Hematopoietic multipotent progenitor cell treated with erythropoietin and hydrocortisone succinate and interleukin-3 and kit ligand, for 17 days (in vitro differentiated cells): ENCODE data around the gene ZFYVE19.

ENCODE experiments used
- DNase-seq: peaks from one replicate; pipeline ENCODE4 v3.0.0-alpha.2; 2015; ENCODE audit warnings: low spot score

Gene ZFYVE19

DNA sequence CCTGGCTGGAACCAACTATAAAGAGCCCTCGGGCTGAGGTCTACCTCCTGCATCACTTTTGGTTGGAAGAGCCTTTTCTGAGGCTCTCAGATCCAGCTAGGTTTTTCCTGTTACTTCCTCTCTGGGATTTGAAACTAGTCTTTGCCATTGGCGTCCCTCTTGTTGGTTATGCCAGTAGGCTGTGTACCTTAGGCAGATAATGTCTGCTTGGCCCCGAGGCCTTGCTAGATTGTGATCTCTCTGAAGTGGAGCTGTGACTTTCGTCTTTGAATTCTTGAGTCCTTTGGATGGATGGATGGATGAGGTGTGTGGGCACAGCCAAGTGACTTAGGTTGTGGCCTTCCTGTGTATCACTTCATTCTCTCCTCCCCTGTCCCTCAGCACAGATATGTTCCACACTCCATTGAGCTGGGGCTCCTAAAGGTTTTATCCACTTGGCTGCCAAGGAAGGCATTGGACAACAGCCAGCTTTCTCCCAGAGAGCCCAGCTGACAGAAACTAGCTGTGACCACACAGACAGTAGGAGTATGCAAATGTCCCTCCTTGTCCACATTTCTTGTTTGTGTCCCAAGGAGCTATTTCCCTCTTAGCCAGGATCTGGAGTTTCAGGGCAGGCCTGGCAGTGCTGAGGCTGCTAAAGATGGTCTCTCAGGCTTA is 8.3 kb downstream of the ZFYVE19 start:
- no peak for DNase-seq

DNA sequence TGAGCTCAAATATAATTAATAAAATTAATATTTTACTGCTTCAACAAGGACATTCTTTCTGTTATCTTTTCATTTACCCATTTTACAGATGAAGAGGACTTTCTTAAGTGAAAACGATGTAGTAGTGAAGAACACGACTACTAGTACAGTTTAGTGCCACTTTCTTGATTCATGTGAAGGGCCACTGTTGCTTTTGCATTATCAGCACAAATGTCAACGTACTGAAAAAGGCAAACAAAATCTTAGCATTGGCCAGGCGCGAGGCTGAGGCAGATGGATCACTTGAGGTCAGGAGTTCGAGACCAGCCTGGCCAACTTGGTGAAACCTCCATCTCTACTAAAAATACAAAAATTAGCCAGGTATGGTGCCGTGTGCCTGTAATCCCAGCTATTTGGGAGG is 12.2 kb downstream of the ZFYVE19 start:
- DNase-seq, result no peak

DNA sequence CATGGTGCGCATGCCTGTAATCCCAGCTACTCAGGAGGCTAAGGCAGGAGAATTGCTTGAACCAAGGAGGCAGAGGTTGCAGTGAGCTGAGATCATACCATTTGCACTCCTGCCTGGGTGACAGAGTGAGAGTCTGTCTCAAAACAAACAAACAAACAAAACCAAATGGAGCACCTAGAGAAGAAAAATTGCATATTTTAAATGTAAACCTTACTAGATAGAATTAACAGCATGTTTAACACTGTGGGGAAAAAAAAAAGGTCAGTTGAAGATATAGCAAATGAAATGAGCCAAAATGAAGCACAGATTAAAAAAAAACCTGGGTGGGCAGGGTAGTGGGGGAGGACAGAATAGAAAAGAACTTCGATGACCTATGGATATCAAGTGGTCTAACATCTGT is 14.3 kb downstream of the ZFYVE19 start:
- no peak for DNase-seq

DNA sequence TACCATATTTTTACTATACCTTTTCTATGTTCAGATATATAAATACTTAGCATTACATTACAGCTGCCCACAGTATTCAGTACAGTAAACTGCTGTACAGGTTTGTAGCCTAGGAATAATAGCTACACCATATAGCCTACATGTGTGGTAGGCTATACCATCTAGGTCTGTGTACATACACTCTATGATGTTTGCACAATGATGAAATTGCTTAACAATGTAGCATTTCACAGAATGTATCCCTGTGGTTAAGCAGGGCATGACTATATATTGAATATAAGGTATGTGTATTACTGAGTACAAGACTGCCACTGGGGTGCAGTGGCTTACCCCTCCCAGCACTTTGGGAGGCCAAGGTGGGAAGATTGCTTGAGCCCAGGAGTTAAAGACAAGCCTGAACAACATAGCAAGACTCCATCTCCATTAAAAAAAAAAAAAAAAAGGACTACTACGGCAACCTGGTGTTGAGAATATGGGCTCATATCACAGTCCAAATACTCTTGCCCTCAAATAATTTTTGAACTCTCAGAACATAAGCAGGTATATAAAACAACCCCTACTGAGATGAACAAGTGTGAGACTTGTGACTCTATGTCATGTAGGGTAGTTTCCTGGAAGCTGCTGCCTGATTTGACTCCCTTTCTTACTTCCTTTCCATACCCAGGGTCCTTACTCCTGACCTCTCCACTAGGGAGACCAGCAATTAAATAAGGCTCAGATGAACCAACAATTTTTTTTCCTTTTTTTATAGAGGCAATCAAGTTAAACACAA is 16.9 kb downstream of the ZFYVE19 start:
- DNase-seq, result no peak

DNA sequence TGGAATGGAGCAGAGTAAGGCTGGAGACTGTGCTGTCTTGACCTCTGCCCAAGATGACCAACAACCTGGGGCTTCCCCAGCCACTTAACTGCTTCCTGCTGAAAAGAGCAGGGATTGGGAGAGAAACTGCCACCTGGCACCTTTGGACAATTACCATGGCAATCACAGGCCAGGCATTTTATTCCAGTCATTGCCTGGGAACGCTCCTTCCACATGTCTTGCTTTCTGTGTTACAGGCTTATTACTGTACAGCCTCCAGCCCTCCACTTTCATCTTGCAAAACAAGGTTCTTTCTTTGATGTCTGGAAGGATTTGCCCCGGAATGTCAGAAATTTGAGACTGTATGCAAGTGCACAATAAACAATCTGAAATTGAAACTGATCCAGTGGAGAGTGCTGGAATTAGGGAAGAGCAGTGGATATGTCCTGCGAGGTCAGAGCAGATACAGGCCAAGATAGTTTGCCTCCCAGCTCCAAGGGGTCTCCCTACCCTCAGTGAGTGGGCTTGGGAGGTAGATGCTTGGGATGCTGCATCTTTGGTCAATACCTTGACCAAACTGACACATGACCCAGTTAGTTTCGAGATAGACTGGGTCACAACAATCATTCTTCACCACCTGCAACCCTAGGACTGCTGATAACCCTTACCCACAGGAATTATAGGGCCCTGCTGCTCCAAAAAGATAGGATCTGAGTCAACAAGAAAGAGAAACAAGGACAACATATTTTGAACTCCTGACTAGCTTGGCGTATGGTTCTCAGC is 19.0 kb downstream of the ZFYVE19 start:
- DNase-seq, result no peak

DNA sequence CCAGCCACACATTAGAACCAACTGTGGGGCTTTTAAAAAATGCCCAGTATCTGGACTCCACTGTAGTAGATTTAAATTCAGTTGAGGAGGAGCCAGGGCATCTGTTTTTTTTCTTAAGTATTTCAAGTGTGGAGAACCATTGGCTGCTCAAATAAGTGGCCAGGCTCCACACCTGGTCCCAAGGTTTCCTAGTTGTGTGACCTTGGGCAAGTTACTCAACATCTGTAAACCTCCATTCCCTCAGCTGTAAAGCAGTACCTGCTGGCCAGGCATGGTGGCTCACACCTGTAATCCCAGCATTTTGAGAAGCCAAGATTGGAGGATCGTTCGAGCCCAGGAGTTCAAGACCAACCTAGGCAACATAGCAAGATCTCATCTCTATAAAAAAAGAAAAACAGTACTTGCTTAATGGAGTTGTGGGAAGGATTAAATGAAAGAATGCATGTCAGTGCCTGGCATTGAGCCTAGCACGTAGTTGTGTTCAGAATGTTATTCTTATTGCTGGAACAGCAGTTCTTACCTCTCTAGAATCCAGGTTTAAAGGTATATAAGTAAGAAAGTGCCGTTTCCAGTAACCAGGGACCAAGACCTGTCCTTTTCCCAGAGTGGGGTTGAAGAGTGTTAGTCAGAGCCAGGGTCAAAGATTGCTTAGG is 19.7 kb downstream of the ZFYVE19 start:
- no peak for DNase-seq

DNA sequence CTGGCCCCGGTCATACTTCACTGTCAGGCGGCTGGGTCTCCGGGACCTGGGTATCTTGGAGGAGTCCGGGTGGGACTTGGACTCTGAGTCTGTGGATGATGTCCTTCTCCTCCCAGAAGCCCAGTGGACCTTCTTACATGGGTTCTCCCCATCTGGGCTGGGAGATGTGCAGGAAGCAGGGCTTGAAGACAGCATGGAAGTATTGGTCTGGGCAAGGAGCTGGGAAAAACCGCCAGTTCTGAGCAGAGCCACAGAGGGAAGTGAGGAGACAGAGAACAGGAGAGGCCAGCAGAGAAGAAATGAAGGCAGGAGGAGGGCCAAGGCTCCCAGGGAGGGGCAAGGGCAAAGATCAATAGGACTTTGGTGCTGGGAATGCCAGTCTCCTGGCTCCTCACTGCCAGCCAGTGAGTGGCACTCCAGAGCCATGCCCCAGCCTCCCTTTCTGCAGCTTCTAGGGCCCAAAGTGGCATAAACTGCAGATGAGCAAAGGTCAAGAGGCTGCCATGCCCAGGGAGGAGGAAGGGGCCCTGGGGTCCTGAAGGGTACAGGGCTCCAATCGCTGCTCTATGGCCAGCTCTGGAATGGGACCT is 21.7 kb downstream of the ZFYVE19 start, which contains the start of gene PPP1R14D:
Gene PPP1R14D (minus strand): TSS at position 262 of the 590 bp plus-strand sequence. CDS start 67 bp downstream, at position 195.
- DNase-seq, result no peak

DNA sequence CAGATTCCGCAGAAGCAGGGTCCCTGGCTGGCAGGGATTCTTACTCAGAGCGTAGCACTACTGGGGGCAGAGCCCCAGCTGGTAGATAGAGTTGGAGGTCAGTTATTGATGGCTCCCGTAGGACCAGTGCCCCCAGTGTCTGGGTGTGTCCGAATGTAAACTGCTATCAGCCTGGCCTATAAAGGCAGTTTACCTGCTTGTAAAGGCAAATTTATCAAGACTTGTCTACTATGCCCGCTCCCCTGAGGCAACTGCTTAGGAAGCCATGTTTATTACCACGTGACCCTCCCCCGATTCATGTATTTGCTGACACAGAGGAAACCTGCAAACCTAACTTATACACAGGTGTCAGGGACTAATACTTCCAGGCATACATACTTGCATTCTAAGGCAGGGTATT is 22.2 kb downstream of the ZFYVE19 start:
- no peak for DNase-seq

DNA sequence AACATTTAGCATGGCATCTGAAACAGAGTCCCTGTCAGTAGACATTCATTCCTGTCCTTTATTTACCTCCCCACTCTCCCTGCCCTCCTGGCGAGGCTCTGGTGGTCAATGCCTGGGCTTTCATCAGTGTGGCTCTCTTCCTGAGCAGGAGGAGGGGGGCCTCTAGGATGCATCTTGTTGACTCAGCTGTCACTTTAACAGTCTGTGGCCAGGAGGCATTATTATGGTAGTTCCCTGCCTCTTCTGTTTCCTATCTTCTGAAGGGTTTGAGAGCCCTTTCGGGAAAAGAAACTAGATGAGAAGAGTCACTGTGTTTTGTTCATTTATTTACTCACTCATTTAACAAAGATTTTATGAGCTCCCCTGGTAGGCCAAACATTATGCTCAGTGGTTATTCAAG is 24.0 kb downstream of the ZFYVE19 start:
- no peak for DNase-seq

DNA sequence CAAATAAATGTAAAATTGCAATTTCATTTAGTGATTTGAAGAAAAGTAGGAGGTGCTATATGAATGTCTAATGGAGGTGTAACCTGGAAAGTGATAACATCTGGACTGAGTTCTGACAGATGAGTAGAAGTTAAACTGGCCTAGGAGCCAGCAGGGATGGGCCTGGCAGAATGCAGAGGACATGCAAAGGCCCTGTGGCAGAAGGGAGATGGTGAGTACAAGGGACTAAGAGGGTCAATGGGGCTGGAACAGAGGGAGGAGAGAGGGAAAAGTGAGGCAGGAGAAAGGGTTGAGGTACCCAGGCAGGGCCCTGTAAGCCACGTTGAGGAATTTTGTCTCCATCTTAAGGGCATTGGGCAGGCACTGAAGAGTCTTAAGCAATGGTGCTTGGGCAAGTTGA is 25.0 kb downstream of the ZFYVE19 start:
- DNase-seq, result no peak

DNA sequence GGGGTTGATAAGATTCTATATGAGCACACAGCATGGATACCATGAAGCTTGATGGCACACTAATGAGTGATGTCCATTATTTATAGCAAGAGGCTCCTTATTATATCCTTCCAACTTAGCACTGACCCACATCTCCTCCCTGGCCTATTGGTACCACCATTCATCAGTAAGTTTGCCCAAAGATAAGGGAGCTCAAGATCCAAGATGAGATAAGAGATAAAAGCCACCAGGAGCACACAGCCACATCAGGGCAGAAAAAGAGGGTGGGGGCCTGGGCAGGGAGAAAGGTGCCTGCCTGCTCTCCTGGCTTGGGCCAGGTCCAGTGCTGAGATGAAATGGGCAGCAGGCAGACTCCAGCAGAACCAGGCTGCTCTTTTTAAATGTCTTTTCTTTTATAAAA is 26.0 kb downstream of the ZFYVE19 start:
- DNase-seq, result no peak

DNA sequence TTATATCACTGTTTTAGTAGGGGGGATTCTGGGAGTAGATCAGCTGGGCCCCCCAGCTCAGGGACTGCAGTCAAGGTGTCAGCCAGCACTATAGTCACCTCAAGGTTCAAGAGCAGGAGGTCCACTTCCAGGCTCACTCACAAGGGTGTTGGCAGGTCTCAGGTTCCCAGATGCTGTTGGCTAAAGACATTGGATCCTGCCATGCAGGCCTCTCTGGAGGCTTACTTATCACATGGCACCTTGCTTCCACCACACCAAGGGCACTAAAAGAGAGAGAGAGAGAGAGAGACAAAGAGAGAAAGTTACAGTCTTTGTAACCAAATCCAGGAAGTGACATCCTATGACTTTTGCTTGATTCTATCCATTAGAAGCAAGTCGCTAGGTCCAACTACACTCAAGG is 29.1 kb downstream of the ZFYVE19 start:
- no peak for DNase-seq

DNA sequence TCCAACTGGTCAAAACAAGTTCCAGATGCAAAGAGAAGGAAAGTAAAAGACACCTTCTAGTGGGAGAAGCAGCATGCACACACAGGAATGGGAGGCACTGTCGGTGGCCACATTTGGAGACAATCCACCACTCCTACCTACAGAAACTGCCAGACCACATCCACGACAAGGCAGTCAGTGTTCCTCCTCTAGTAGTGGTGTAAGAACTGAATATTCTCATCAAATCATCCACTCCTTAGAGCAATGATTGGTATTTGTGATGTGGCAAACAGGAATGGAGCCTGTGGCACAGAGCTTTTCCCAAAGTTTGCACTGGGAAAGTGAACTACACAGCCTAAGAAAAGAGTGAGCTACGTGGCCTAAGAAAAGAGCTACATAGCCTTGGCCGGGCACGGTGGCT is 31.9 kb downstream of the ZFYVE19 start:
- no peak for DNase-seq

DNA sequence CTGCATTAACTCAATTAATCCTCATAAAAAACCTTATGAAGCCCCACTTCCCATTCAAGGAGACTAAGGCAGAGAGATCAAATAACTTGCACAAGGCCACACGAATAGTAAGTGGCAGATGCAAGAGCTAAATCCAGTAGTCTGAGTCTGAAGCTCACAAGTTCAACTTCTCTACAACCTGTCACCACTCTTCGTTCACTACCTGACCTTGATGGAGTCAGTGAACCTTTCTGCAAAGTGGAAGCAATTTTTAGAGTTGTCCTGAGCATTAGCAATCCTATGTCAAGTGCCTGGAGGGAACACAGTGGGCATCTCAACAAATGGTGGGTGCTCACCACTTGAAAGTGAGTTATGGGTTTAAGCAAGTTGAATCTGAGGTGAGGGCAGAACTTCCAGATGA is 34.9 kb downstream of the ZFYVE19 start:
- no peak for DNase-seq

DNA sequence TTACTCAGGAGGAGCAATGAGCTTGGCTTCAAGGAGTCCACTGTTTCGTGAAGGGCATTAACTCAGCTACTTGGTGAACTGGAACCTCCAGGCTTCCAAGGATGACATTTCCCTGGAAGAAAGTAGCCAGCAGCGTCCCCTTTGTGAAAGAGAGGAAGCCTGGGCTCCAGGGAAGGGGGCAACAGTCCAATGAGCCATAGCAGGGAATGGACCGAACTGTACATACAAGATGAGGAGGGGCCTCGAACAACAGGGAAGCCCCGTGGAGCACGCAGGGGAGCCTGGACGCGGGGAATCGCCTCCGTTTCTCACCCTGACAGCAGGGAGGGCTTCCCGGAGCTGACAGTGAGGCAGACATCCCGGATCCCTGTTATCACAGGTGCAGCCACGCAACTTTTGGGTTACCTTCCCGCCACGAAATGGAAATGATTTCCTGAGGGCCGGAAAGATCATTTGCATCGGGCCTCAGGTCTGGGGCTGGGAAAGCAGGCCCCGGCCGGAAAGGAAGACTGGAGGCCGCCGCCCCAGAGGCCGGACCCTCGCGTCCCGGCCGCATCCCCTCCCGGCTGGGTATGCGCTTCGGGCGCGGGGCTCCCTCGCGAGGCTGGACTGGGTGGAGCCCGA is 36.5 kb downstream of the ZFYVE19 start:
- DNase-seq, result no peak

DNA sequence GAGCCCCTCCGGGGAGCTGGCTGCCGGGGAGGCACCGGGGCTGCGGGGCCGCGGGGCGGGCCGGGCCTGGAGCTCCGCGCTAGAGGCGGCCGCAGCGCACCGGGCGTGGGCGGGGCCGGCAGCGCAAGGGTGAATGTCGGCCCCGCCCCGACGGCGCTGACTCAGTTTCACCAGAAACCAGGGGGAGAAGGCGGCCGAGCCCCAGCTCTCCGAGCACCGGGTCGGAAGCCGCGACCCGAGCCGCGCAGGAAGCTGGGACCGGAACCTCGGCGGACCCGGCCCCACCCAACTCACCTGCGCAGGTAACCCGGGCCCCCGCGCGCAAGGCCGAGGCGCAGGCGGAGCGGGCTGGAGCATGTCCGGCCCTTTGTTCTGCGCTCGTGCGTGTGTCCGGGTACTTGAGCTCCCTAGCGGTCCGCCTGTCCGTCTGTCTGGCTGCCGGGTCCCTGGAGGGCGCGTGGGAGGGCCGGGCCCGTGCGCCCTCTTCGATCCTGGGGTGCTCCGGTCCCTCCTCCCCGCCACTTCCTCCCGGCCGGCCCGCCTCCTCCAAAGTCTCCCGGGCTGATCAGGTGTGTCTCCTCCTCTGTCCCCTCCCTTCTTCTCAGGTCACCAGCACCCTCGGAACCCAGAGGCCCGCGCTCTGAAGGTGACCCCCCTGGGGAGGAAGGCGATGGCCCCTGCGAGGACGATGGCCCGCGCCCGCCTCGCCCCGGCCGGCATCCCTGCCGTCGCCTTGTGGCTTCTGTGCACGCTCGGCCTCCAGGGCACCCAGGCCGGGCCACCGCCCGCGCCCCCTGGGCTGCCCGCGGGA is 37.2 kb downstream of the ZFYVE19 start, which contains the start of gene SPINT1:
Gene SPINT1 (plus strand): TSS at position 164 of the 811 bp plus-strand sequence. CDS start 507 bp downstream, at position 671.
- no peak for DNase-seq

DNA sequence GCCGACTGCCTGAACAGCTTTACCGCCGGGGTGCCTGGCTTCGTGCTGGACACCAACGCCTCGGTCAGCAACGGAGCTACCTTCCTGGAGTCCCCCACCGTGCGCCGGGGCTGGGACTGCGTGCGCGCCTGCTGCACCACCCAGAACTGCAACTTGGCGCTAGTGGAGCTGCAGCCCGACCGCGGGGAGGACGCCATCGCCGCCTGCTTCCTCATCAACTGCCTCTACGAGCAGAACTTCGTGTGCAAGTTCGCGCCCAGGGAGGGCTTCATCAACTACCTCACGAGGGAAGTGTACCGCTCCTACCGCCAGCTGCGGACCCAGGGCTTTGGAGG is 37.8 kb downstream of the ZFYVE19 start:
- no peak for DNase-seq

DNA sequence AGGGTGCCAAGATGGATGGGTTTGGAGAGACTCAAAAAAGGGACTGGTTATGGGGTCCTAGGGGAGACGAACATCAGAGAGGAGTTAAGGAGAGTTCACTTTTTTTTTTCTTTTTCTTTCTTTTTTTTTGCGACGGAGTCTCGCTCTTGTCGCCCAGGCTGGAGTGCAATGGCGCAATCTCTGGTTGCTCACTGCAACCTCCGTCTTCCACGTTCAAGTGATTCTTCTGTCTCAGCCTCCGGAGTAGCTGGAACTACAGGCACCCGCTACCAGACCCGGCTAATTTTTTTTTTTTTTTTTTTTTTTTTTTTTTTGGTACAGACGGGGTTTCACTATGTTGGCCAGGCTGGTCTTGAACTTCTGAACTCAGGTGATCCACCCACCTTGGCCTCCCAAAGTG is 38.1 kb downstream of the ZFYVE19 start:
- no peak for DNase-seq

DNA sequence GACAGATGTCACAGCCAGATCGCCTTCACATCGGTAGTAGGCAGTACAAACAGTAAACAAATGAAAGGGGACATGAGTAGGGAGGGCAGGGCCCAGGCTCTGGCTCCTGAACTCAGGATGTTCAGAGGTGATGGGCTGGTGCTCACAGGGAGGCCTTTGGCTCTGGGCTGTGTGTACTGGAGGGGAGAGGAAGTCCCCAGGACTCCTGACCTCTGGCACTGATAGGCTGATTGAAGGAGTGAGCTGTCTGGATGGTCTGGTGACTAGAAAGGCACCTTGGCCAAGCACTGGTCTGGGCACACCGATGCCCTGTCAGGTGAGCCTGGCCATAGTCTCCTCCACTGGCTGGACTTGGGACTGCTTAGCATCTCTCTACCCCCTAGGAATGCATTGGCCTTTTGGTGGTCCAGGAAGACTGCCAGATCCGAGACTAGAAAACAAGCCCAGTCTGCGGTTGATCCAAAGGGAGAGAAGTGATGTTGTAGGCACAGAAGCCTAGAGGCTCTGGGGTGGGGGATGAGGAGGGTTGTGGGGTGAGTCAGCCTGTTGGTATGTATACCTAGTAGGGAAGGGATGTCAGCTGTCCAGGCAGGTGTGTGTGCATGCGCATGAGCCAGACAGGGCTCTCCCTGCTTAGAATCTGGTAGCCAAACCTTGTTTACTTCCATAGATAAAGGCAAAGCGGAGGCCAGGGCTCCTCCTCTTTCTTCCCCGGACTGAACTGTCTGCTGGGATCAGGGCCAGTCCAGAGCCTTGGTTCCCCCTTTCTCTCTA is 38.8 kb downstream of the ZFYVE19 start:
- DNase-seq, result no peak

DNA sequence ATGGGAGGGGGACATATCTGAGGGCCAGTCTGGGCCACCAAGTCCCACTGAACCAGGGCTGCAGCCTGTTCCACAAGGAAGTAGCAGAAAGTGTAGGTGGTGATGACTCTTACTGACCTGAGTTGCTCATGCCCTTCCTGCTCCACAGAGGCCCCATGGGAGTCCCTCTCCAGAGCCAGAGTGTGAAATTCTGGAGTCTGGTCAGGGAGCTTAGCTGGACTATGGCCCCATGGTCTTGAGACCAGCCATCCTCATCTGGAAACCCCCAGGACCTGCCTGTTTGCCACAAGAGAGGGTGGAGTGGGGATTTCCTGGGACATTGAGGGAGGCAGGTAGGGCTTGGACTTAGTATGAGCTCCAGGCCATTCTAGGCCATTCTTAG is 39.9 kb downstream of the ZFYVE19 start:
- no peak for DNase-seq
